Midbrain (tissue), 1 donor: ENCODE measurements around the gene SOX8.

Experiments
- DNase-seq: peaks from one replicate; lab custom pipeline; 2025; lab: John Stamatoyannopoulos, UW

The SOX8 gene

DNA sequence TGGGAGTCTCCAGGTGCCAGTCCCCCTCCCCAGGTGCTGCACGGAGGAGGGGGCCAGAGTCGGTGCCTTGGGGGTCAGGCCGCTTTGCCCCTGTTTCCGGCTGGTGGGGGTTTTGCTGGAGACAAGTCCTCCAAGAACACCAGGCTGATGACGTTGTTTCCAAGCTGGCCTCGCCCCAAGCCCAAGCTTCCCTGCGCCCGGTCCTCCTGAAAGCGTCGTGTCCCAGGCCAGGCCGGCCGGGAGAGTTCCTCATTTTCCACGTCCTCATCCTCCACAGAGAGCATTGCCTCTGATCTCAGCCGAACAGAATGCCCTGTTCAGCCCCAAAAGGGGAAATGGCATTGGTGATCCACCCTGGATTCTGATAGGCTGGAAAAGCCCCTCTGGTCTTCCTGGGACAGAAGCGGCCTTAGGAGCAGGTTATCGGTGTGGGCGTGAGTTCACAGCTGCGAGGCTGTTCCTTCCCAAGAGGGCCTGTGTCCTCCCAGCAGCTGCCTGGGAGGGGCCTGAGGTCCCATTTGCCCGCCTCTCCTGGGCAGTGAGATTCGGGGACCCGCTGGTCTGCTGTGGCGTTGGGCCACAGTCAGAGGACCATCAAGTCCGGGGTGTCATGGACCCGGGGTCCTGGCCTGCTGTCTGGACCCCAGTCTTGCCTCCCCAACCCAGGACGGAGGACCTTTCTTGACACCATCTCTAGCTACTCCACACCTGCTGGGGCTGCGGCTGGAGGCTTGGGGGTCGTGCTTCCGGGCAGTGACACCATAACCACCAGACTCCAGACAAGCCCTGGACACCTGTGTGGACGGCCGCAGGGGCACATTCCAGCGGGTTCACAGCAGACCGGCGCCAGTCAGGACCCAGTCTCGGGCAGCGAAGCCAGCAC lies 7.1 kb downstream of the SOX8 start:
- no peak for DNase-seq

DNA sequence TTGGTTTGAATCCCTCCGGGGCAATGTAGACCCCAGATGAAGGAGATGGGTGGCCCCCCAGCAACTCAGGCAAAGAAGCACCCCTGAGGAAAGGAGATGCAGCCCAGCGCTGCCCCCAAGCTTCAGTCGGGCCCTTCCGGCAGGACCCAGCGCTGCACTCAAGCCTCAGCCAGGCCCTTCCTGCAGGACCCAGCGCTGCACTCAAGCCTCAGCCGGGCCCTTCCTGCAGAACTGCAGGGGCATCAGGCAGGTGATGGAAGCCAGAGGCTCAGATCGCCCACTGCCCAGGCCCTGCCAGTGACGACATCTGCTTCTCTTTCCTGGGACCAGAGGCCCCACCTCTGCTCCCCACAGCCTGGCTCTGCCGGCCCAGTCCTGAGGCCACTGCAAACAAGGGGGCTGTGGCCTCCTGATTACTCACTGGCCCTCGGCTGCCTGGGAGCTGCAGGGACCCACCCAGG lies 7.8 kb downstream of the SOX8 start:
- DNase-seq: no peak

DNA sequence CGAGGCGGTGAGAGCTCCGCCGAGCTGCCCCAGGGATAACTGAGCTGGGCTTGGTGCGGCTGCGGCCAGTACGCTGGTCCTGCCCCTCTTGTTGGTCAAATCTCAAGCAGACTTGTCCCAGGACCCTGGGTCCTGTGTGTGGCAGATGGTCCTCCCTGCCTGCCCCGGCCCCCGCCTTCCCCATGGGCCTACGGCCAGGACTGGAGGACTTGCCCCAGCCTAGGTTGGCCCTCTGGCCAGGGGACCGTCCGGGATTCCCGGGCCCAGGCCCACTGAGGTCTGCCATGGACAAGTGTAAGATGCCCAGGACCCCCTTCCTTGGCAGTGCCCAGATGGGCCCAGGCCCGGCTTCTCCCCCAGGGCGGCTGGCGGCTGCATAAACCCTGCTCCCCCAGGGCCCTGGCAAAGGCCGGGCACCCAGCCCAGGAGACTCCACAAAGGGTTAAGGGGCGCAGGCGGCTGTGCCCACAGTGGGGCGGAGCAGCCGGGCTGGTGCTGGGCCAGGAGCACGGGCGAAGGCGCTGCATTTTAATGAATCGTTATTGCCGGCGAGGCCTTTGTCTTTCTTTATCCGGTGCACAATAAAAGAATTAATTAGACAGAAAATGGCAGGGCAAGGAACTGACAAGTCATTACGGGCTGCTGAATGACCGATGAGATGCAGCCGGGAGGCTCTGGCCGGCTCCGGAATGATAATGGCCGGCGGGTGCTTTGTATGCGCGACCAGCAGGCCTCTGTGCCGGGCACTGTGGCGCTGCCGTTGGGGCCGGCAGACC lies 9.1 kb downstream of the SOX8 start:
- DNase-seq: peak; percentile 74

DNA sequence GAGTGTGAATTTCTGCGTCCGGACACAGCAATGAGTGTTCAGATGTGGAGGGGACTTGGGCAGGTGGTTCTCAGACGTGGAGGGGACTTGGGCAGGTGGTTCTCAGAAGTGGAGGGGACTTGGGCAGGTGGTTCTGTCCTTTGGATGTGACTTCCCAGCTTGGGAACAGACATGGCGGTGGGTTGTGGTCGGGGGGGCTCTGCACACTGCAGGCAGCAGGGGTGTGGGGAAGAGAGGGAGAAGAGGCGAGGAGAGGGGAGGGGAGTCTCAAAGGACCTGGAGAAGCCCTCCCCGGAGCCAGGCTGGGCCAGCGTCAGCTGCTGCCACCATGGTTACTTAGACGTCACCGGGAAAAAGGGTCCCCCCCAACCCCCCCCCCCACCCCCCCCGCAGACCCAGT lies 9.8 kb downstream of the SOX8 start:
- DNase-seq: no peak

DNA sequence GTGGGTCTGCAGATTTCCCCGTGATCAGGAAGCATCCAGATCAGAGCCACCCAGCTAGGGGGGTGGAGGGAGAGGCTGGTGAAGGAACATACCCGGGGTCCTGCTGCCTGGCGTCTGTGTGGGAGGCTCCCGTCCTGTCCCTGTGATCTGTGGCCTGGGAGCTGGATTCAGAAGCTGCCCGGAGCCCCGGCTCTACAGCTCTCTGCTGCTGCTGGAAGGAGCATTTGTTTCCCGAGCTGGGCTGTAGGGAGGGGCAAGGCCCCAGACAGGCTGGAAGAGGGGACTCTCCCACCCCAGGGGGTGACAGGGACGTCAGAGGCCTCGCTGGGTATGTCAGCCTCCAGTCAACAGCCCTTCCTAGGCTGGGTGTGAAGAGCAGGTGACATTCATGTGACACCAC lies 10.2 kb downstream of the SOX8 start:
- DNase-seq: no peak

DNA sequence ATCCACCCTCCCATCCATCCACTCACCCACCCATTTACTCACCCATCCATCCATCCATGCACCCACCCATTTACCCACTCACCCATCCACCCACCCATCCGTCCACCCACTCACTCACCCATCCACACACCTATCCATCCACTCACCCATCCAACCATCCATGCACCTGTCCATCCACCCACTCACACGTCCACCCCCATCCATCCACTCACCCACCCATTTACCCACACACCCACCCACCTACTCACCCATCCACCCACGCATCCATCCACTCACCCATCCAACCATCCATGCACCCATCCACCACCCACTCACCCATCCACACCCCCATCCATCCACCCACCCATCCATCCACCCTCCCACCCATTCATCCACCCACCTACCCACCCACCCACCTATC lies 12.2 kb downstream of the SOX8 start:
- DNase-seq: no peak

DNA sequence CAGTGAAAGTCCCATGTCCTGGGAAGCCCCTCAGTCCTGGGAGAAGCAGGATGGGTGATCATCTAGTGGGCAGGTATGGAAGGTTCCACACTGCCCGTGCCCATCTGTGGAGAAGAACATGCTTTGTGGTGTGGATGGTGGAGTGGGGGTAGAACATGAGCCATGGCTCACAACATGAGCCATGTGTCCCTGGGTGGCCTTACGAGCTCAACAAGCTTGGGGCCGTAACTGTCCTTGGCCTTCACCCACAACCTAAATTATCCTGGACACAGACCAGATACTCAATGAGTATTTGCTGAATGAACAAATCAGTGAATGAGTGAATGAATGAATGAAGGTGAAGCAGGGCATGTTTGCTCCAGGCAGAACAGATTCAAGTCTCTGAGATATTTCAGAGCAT lies 13.5 kb downstream of the SOX8 start:
- DNase-seq: no peak

DNA sequence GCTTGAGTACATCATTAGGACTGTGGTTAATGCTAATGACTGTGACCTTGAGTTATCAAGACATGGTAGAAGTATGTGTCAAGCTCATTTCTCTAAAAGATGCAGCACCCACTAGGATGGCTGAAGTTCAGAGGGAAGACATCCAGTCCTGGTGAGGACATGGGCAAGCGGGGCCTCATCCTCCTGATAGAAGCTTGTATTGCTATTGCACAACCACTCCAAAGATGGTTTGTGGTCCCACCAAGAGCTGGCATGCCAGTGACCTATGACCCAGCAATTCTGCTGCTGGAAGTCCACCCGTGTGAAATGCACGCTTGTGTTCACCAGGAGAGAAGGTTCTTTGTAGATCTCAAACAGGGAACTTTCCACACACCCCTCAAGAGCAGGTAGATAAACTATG lies 14.2 kb downstream of the SOX8 start:
- no peak for DNase-seq

DNA sequence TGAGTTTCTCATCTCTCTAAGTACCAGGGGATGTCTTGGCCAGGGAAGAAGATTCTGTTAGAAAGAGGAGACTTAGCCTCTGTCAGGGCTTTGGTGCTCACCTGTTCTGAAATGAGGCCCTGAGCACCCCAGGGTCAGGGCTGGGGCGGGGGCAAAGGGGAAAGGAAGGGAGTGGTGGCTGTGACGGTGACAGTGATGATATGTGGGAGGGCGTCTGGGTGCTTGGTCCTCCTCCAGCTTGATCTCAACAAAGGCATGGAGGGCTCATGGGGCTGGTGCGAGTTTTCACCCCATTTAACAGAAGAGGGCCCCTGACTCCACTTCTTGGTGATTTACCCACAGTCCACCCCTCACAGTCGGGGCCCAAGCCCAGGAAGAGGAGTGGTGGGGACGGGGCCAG lies 15.1 kb downstream of the SOX8 start:
- no peak for DNase-seq

DNA sequence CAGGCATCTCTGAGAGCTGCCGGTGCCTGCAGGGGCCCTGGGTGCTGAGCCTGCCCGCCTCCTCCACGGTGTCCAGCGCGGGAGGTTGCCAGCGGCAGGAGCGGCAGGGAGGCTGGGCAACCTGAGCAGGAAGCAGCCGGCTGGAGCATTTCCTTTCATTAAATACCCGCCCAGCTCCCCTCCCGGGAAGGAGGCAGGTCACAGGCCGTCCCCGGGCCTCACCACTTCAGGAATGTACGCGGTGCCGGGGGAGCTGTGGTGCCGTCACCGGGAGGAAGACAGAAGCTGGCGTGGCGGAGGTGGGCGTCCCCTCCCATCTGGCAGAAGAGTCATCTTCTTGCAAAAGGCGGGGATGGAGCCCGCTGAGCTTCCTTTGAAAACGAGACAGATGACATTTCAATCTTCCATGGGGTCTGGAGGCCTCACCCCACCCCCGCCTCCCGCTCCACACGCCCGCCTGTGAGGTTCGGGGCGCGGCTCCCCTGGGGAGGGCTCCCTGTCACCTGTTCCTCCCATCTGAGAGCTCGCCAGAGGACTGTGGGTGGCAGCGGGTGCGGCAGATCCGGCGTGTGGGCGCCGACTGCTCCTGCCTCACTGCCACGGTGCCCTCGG lies 16.0 kb downstream of the SOX8 start:
- DNase-seq: no peak

DNA sequence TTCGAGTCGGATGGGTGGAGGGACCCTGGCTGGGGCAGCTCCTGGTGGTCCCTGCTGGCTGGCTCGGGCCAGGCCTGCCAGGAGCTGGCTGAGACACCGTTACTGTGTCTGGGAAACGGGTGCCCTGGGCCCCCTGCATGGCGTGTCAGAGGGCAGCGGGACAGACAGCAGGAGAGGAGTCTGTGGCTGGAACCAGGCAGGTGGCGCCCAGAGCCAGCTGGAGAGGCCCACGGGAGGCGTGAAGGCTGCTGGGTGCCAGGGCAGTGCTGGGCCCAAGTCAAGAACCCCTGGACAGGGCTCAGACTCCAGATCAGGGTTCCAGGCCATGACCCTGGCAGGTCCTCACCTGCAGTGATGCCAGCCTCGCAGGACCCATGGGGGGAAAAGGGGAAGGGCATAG lies 16.6 kb downstream of the SOX8 start:
- no peak for DNase-seq

DNA sequence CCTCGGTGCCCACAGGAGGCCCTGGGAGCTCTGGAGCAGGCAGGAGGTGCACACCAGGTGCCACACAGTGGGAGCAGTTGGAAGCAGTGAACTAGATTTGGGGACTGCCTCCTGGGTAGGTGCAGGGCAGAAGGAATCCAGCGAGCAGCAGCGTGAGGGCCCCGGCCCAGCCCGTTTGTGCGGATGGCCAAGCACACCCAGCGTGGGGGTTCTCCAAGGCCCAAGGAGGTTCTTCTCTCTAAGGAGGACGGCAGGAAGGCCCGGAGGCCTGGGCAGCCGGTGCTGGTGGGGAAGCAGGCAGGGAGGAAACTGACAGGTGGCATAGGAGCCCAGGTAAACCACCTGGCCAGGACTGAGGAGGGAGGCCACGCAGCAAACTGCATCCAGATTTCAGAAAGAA lies 17.0 kb downstream of the SOX8 start:
- DNase-seq: no peak

DNA sequence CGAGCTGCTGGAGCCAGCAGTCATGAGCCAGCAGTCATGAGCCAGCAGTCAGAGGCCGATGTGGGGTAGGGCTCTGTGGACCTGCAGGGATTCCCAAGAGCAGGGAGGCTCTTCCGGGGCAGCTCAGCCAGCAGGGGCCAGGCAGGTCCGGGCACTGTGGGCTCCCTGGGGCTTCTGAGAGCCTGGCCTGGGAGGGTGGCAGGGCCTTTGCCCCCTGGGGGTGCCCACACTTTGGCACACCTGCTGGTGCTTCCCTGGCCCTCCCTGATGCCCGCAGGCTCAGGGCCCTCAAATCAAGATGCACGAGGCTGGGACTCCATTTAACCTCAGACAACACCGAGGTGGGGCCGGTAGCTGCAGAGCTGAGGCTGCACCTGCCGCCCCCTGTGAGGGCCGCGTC lies 18.1 kb downstream of the SOX8 start:
- DNase-seq: no peak

DNA sequence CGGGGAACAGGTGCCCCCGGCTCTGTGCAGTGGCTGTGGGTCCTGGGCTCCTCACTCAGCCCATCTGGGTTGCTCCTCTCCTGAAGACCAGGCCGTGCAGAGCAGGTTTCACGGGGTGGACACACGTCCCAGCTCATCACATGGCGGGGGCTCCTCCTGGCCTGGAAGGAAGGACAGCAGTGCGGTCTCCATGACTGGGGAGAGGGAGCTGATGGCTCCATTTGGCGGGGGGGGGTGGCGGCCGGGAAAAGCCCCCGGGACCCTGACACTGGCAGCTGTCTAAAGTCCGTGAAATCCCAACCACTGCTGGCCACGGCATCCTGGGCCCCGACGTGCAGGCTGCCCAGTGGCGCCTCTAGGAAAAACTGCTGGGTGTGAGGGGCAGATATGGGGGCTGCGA lies 19.0 kb downstream of the SOX8 start:
- DNase-seq: no peak

DNA sequence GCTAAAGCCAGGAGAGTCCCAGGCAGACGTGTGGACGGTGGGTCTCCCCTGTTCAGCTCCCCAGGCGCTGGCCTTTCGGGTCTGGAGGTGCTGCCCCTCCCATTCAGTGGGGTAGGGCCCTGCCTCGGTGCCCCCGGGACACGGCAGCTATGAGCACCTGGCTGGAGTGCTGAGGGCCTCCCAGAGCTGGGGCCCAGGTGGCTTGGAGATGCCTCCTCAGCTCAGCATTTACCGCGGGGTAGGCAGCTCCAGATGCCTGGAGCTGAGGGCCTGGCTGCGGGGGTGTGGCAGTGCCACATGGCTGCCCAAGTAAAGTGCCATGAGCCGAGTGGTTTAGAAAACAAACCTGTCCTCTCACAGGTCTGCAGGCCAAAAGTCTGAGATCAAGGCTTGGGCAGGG lies 19.5 kb downstream of the SOX8 start:
- no peak for DNase-seq

DNA sequence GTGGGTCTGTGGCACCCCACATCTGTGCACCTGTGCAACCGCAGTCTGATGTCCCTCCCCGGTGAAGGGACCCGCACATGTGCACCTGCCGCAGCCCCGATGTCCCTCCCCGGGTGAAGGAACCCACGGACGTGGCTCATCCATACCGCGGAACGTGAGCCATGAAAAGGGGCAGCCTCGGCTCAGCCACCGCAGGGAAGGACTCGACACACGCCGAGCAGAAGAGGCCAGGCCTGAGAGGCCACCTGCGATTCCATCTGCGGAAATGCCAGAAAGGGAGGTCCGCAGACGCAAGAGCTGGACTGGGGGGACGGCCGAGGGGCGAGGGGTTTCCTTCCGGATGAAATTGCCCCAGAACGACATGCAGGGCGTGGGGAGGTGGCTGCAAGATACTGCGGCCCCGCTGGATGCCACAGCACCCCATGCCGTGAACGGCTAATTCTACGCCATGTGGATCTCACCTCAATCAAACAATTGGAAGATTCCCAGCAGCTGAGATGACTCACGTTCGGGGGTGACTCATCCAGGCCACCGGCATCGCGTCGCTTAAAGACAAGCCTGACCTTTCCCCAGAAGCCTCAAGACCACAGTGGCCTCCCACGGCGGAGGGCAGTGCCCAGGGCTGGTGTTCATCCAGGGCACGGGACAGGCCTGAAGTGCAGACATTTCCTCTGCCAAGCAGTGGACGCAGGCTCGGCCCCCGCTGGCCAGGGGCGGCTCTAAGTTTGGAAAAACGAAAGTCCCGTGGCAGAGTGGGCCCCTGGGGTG lies 21.0 kb downstream of the SOX8 start:
- no peak for DNase-seq

DNA sequence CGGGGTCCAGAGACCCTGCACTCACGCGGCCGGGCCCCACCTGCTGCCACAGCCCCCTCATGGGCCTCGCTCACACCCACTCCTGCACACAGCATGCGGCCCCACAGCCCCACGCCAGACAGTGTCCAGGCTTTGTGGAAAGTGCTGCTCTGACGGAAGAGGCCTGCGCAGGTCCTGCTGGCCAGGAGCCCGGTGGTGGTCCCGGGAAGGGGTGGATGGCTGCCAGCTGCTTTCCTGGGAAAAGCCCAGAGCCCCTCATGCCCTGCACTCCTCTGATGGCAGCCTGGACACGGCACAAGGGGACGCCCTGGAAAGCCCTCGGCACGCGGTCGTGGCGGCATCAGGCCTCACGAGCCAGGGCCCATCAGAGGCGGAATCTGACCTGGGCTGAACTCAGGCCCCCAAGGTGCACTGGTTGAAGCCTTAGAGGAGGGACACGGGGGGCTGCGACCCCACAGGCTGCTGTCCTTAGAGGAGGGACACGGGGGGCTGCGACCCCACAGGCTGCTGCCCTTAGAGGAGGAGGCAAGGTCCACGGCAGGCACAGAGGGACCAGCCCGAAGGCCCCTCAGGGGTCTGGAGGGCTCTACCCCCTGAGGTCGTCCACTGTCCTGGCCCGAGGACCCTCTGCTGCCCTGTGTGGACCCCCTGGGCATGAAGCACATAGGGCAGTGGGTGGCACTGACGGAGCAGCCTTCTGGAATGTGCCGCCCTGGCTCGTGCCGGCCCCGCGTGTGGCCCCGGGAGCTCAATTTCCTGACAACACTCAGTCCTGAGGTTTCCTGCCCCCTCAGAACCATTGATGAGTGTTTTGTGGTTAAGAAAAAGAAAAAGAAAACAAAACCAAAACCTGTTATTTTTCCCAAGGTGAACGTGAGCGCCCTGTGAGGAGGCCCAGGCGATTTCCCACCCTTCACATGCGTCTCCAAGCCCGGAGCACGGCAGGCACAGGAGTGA lies 22.1 kb downstream of the SOX8 start:
- DNase-seq: no peak

DNA sequence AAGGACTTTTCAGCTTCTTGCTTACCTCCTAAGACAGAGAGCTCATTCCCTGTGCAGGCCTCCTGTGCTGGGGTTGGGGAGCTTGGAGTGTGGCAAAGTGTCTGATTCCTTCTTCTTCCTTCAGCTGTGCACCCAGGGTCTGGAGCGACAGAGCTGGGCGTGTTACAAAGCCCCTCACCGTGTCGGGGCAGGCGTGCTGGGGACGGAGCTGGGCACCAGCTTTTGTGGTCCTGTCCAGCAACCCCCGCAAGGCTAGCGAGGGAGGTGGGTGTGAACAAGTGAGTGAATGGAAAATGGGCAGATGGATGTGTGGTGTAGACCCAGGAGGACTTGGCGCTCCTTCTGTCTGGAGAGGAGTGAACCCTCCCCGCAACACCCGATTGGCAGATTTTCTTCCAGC lies 23.7 kb downstream of the SOX8 start:
- no peak for DNase-seq

DNA sequence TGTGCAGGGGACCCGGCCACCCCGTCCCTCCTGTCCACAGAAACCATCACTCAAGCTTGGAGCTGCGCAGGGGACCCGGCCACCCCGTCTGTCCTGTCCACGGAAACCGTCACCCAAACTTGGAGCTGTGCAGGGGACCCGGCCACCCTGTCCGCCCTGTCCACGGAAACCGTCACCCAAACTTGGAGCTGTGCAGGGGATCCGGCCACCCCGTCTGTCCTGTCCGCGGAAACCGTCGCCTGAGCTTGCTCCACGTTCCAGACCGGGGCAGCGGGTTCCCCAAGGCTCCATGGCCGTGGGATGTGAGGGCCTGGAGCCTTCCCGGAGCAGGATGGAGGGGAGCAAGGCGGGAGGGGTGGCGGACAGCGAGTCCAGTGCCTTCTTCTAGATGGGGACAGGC lies 25.2 kb downstream of the SOX8 start:
- DNase-seq: no peak

DNA sequence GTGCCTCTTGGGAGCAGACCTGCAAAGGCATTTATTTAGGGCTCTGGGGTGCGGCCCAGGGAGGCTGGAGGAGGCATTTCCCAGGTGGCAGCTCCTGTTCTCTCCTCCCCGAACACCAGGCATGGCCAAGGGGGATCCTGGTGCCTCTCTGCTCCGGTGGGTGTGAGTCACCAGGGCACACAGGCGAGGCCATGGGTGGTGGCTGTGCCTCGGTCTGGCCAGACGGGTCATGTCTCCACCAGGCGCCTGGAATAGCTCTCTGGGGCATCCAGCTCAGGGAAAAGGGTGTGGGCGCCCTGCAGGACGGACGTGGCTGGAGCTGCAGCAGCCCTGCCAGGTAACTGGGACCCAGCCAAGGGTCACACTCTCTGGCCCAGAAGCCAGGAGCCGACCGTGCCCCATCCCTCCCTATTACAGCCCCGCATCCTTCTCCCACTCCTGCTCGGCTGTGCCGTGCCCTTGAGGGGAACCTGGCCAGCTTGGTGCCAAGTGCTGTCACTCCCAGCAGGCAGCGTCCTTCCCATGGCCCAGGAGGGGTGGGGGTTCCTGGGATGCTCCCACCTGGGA lies 25.8 kb downstream of the SOX8 start:
- no peak for DNase-seq

DNA sequence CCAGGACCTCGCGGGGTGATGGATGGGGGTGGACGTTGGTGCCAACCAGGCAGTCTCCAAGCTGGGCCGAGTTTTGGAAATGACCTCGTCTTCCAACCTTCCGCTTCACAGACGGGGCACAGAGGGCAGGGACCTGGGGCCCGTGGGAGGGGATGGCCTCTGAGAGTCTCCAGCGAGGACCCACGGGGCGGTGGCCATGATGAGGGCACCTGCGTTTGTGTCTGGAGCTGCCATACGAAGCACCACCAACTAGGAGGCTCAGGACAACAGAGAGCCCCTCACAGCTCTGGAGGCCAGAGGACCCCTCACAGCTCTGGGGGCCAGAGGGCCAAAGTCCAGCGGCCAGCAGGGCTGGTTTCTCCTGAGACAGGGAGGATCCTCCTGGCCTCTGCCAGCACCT lies 26.5 kb downstream of the SOX8 start:
- no peak for DNase-seq
